ENCODE measurements around the gene CELF1. TPM values are rescaled to one million over a fixed set of nuclear protein-coding genes. Genes with fewer than 3 reads are reported as not detected.
A peak's percentile ranks its signal among the peaks of the same experiment; 100 is the strongest.

CELF1 gene
- total RNA-seq, 2 experiments from 2014 or later = 104 to 111 TPM

- CTCF ChIA-PET = interaction anchor here (1.2 kb wide), 1 partner anchor 13 kb away, joined by 3 read pairs; no protein-coding TSS in a partner anchor
- peaks cover 36% of the 10 kb centered on the region for H3K36me3 Mint-ChIP-seq (ENCODE audit: low read depth)
- no peak for ATAC-seq
Measured at GRCh38 chr11:47496808-47497207, 56.1 kb downstream of the CELF1 start.

GRCh38 chr11:47495856-47496217 lies 57.1 kb downstream of the CELF1 start:
- Mint-ChIP-seq H3K9me3 (ENCODE audit: insufficient read depth) (no peaks in the 10 kb centered on the region), H3K4me3 (no peak overlapping the region), H3K27ac (no peak overlapping the region), H3K4me1 (ENCODE audit: low read depth) (peaks cover 11% of the 10 kb centered on the region), H3K36me3 (ENCODE audit: low read depth) (peaks cover 36% of the 10 kb centered on the region), H3K27me3 (ENCODE audit: low read depth) (no peaks in the 10 kb centered on the region)
- DNase-seq = no peak
- no peak for ATAC-seq
- CTCF ChIA-PET = interaction anchor here (1.2 kb wide), 1 partner anchor 14 kb away, joined by 3 read pairs; no protein-coding TSS in a partner anchor
- POLR2A ChIA-PET = no interaction called here

More at GRCh38 chr11:47496808-47497207, 56.1 kb downstream of the CELF1 start:
- Mint-ChIP-seq H3K4me3 (no peak overlapping the region), H3K9me3 (ENCODE audit: insufficient read depth) (no peaks in the 10 kb centered on the region), H3K4me1 (ENCODE audit: low read depth) (peaks cover 7% of the 10 kb centered on the region), H3K27ac (no peak overlapping the region), H3K27me3 (ENCODE audit: low read depth) (no peaks in the 10 kb centered on the region)
- POLR2A ChIA-PET = no interaction called here
- no peak for DNase-seq

DNA sequence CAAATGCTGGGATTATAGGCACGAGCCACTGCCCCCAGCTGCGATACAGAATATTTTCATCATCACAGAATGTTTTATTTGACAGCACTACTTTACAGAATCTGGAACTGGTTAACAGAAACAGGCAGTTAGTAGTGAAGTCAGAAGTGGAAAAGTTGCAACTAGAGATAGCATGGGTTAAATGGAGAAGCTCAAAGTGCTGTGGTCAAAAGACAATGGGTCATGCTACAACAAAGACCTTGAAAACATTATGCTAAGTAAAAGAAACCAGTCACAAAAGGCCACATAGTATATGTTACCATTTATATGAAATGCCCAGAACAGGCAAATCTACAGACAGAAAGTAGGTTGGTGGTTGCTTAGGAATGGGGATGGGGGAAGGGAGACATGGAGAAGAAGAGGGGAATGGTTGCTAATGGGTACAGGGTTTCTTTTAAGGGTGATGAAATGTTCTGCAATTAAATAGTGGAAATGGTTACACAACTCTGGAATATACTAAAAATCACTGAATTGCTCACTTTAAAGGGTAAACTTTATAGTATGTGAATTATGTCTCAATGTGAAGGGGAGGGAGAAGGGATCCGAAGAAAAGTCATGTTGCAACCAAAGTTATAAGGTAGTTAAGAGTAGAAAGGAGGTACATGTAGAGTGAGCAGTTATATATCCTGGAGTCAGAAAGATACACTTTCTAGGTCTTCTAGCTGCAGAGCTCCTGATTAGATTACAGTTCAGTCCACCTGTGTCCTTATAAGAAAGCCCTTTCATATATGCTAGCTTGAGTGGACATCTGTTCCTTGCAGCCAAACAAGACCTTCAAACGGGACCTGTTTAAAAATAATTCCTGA lies 57.7 kb downstream of the CELF1 start:
- DNase-seq (no peak), ATAC-seq (no peak)
- Mint-ChIP-seq H3K27me3 (ENCODE audit: low read depth) (no peaks in the 10 kb centered on the region), H3K9me3 (ENCODE audit: insufficient read depth) (no peaks in the 10 kb centered on the region), H3K4me1 (ENCODE audit: low read depth) (peaks cover 11% of the 10 kb centered on the region), H3K27ac (no peak overlapping the region), H3K4me3 (no peak overlapping the region), H3K36me3 (ENCODE audit: low read depth) (peaks cover 31% of the 10 kb centered on the region)
- ChIA-PET POLR2A (no interaction called here), CTCF (interaction anchor here (1.4 kb wide), 1 partner anchor 41 kb away, joined by 3 read pairs; no protein-coding TSS in a partner anchor)

GRCh38 chr11:47489395-47489755 lies 63.6 kb downstream of the CELF1 start:
- DNase-seq (no peak), ATAC-seq (no peak)
- no peak overlapping the region for H3K27ac Mint-ChIP-seq
- peaks cover 6% of the 10 kb centered on the region for H3K4me1 Mint-ChIP-seq (ENCODE audit: low read depth)
- H3K4me3 Mint-ChIP-seq = no peak overlapping the region
- ChIA-PET POLR2A (no interaction called here), CTCF (interaction anchor here (0.6 to 1.4 kb wide), 3 partner anchors 9 to 137 kb away, joined by 3 read pairs; no protein-coding TSS in a partner anchor)
- no peaks in the 10 kb centered on the region for H3K9me3 Mint-ChIP-seq (ENCODE audit: insufficient read depth)
- peaks cover 48% of the 10 kb centered on the region for H3K36me3 Mint-ChIP-seq (ENCODE audit: low read depth)
- no peaks in the 10 kb centered on the region for H3K27me3 Mint-ChIP-seq (ENCODE audit: low read depth)

- DNase-seq (no peak), ATAC-seq (no peak)
- Mint-ChIP-seq H3K9me3 (ENCODE audit: insufficient read depth) (no peaks in the 10 kb centered on the region), H3K27ac (no peak overlapping the region), H3K36me3 (ENCODE audit: low read depth) (peaks cover 48% of the 10 kb centered on the region), H3K27me3 (ENCODE audit: low read depth) (no peaks in the 10 kb centered on the region), H3K4me1 (ENCODE audit: low read depth) (peaks cover 6% of the 10 kb centered on the region), H3K4me3 (no peak overlapping the region)
- CTCF ChIA-PET = interaction anchor here (1.2 to 1.4 kb wide), 2 partner anchors 9 to 18 kb away, joined by 3 read pairs; no protein-coding TSS in a partner anchor
- POLR2A ChIA-PET = no interaction called here
Measured at GRCh38 chr11:47488674-47489394, 64.1 kb downstream of the CELF1 start.

DNA sequence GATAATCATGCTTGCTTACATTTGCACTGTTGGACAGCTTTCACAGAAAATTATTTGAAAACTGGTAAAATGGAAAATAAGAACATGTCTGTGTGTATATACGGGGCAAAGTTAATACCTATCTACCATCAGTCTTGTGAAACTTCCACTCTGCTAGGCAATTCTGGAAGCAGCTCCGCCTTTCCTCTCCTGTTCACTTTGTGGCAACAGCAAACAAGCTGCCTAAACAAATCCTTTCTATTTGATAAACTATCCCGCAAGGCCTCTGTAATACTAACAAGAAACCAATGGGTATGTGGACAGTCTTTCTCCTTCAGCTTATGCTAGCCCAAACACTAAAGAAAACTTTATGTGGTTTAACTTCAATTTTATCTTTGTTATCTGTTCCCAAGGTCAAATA lies 64.8 kb downstream of the CELF1 start:
- Mint-ChIP-seq H3K36me3 (ENCODE audit: low read depth) (peaks cover 52% of the 10 kb centered on the region), H3K27me3 (ENCODE audit: low read depth) (no peaks in the 10 kb centered on the region), H3K4me3 (no peak overlapping the region), H3K9me3 (ENCODE audit: insufficient read depth) (no peaks in the 10 kb centered on the region), H3K27ac (no peak overlapping the region), H3K4me1 (ENCODE audit: low read depth) (peaks cover 6% of the 10 kb centered on the region)
- DNase-seq (no peak), ATAC-seq (no peak)
- ChIA-PET POLR2A (no interaction called here), CTCF (no interaction called here)

GRCh38 chr11:47487421-47487820 lies 65.5 kb downstream of the CELF1 start:
- no peaks in the 10 kb centered on the region for H3K27me3 Mint-ChIP-seq (ENCODE audit: low read depth)
- POLR2A ChIA-PET = no interaction called here
- H3K4me3 Mint-ChIP-seq = no peak overlapping the region
- peaks cover 50% of the 10 kb centered on the region for H3K36me3 Mint-ChIP-seq (ENCODE audit: low read depth)
- no peak overlapping the region for H3K27ac Mint-ChIP-seq
- CTCF ChIA-PET = no interaction called here
- no peak for ATAC-seq
- no peak for DNase-seq
- no peaks in the 10 kb centered on the region for H3K9me3 Mint-ChIP-seq (ENCODE audit: insufficient read depth)
- peaks cover 4% of the 10 kb centered on the region for H3K4me1 Mint-ChIP-seq (ENCODE audit: low read depth)

GRCh38 chr11:47485107-47485506 lies 67.8 kb downstream of the CELF1 start:
- CTCF ChIA-PET = interaction anchor here (1.2 kb wide), 1 partner anchor 11 kb away, joined by 3 read pairs; no protein-coding TSS in a partner anchor
- peaks cover 62% of the 10 kb centered on the region for H3K36me3 Mint-ChIP-seq (ENCODE audit: low read depth)
- POLR2A ChIA-PET = no interaction called here
- no peak overlapping the region for H3K4me3 Mint-ChIP-seq
- no peak for ATAC-seq
- DNase-seq = no peak
- H3K9me3 Mint-ChIP-seq (ENCODE audit: insufficient read depth) = no peaks in the 10 kb centered on the region
- H3K27ac Mint-ChIP-seq = no peak overlapping the region
- H3K27me3 Mint-ChIP-seq (ENCODE audit: low read depth) = no peaks in the 10 kb centered on the region
- no peaks in the 10 kb centered on the region for H3K4me1 Mint-ChIP-seq (ENCODE audit: low read depth)

GRCh38 chr11:47483457-47483856 lies 69.5 kb downstream of the CELF1 start:
- peaks cover 73% of the 10 kb centered on the region for H3K36me3 Mint-ChIP-seq (ENCODE audit: low read depth)
- no peaks in the 10 kb centered on the region for H3K9me3 Mint-ChIP-seq (ENCODE audit: insufficient read depth)
- no peak overlapping the region for H3K4me3 Mint-ChIP-seq
- CTCF ChIA-PET = no interaction called here
- DNase-seq (no peak), ATAC-seq (no peak)
- POLR2A ChIA-PET = no interaction called here
- H3K27me3 Mint-ChIP-seq (ENCODE audit: low read depth) = no peaks in the 10 kb centered on the region
- H3K4me1 Mint-ChIP-seq (ENCODE audit: low read depth) = no peaks in the 10 kb centered on the region
- H3K27ac Mint-ChIP-seq = peak overlapping the region; percentile 37

- ChIA-PET CTCF (no interaction called here), POLR2A (no interaction called here)
- DNase-seq = no peak
- no peak for ATAC-seq
- H3K27ac Mint-ChIP-seq = no peak overlapping the region
- no peaks in the 10 kb centered on the region for H3K27me3 Mint-ChIP-seq (ENCODE audit: low read depth)
- no peaks in the 10 kb centered on the region for H3K4me1 Mint-ChIP-seq (ENCODE audit: low read depth)
- peaks cover 71% of the 10 kb centered on the region for H3K36me3 Mint-ChIP-seq (ENCODE audit: low read depth)
- H3K4me3 Mint-ChIP-seq = no peak overlapping the region
- H3K9me3 Mint-ChIP-seq (ENCODE audit: insufficient read depth) = no peaks in the 10 kb centered on the region
Measured at GRCh38 chr11:47480762-47481161, 72.2 kb downstream of the CELF1 start.

DNA sequence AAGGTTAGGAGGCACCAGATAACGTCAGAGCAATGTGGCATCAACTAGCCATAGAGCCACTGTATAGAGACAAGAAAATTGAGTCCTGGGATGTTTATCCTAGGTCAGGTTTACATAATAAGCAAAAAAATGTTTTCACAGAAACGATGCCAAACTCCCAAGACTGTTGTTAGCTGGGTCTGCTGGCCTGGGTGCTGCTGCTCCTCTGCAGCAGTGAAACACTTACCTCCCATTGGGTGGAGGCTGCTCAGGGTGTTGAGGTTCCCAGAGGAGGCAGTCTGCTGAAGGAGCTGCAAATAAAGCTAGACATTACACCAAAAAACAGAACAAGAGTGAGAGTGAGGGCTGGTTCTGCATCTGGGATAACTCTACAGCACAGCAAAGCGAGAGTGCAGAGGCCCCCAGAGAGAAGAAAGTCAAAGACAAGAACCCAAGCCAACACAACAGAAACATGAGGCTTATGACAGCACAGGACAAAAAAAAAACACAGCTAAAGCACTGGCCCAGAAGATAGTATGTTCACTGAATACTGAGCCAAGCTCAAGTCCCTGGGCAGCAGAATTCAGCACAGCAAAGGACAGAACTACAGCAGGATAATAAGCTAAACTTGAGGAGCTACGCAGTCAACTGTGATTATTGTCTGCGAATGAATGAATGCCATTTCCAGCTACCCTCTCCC lies 74.1 kb downstream of the CELF1 start:
- ChIA-PET CTCF (interaction anchor here (0.8 kb wide), 1 partner anchor 853 kb away, joined by 3 read pairs; no protein-coding TSS in a partner anchor), POLR2A (interaction anchor here (0.6 kb wide), 1 partner anchor 378 kb away, joined by 4 read pairs; no protein-coding TSS in a partner anchor)
- H3K27me3 Mint-ChIP-seq (ENCODE audit: low read depth) = no peaks in the 10 kb centered on the region
- no peaks in the 10 kb centered on the region for H3K4me1 Mint-ChIP-seq (ENCODE audit: low read depth)
- peaks cover 76% of the 10 kb centered on the region for H3K36me3 Mint-ChIP-seq (ENCODE audit: low read depth)
- ATAC-seq = no peak
- no peak overlapping the region for H3K4me3 Mint-ChIP-seq
- no peak overlapping the region for H3K27ac Mint-ChIP-seq
- no peaks in the 10 kb centered on the region for H3K9me3 Mint-ChIP-seq (ENCODE audit: insufficient read depth)
- no peak for DNase-seq

DNA sequence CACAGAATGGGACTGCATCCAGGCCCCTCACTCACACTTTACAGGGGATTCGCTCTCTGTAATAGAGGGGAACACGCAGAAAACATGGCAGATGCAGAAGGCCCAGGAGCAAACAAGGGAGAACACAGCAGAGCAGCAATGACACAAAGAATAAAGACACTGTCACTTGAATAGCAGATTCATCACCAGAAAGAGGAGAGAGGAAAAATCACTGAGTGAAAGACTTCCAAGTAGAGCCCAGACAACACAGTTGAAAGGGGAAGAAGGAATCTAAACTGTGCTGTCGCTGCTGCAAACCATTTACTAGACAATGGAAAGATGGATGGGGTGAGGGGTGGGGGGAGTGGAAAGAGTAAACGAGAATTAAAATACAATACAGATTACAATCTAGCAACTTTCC lies 75.2 kb downstream of the CELF1 start:
- no peak overlapping the region for H3K4me3 Mint-ChIP-seq
- H3K27me3 Mint-ChIP-seq (ENCODE audit: low read depth) = no peaks in the 10 kb centered on the region
- no peak overlapping the region for H3K27ac Mint-ChIP-seq
- no peak for DNase-seq
- peaks cover 76% of the 10 kb centered on the region for H3K36me3 Mint-ChIP-seq (ENCODE audit: low read depth)
- ChIA-PET CTCF (no interaction called here), POLR2A (no interaction called here)
- H3K9me3 Mint-ChIP-seq (ENCODE audit: insufficient read depth) = no peaks in the 10 kb centered on the region
- no peaks in the 10 kb centered on the region for H3K4me1 Mint-ChIP-seq (ENCODE audit: low read depth)
- no peak for ATAC-seq
